HPDE6-E6E7 (cell line): ENCODE results near the gene B4GALNT3.

Source experiments
- DNase-seq: peaks from one replicate; pipeline ENCODE4 v3.0.0; 2011; ENCODE audit warnings: missing footprints; ENCODE audit errors: extremely low spot score

The B4GALNT3 gene

DNA sequence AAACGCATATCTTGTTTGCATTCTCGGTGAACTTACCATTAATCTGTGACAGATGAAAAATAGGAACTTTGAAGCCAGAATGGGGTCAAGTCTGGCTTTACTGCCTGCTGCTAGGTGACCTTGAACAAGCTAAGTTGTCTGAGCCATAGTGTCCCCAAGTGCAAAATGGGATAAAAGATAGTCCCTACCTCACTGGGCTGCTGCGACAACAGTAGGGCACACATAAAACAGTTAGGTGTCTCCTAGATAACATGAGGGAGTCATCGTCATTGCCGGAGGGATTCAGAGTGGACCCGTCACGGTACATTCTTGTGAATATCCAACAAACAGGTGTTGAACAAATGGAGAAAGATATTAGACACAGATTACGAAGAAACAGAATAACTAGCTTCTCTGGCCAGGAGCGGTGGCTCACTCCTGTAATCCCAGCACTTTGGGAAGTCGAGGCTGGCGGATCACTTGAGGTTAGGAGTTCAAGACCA is 132.3 kb downstream of the B4GALNT3 start:
- no peak for DNase-seq

GRCh38 chr12:593396-594270 is 133.9 kb downstream of the B4GALNT3 start:
- no peak for DNase-seq

DNA sequence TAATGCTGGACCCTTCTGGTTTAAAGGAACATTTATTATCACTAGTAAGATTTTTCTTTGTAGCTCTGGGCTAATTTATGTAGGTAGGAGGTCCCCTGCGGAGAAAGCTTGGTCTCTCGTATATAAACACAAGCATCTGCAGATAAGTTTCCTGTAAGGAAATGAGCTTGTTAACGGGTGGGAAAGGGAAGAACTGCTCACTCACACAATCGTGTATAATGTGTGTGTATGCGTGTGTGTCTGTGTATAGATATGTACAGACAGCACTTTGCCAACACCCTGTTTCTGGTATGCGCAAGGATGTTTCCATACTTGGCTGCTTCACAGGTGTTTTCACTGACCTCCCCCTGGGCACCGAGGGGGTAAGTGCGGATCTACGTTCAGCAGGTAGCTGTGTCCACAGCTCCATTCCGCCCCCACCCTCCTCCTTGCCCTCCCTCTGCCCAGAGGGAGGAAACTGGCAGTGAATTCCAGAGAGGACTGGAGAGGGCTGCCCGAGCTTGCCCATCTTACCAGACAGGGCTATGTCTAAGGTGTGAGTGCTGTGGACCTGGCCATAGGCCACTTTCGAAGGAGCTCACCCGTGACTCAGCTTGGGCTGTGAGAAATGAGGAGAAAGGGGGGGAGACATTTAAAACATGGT is 138.3 kb downstream of the B4GALNT3 start:
- peak; percentile 87 for DNase-seq

GRCh38 chr12:599756-600155 is 140.0 kb downstream of the B4GALNT3 start:
- no peak for DNase-seq

GRCh38 chr12:601976-602699 is 142.4 kb downstream of the B4GALNT3 start:
- no peak for DNase-seq

GRCh38 chr12:602700-603068 is 142.9 kb downstream of the B4GALNT3 start:
- no peak for DNase-seq

DNA sequence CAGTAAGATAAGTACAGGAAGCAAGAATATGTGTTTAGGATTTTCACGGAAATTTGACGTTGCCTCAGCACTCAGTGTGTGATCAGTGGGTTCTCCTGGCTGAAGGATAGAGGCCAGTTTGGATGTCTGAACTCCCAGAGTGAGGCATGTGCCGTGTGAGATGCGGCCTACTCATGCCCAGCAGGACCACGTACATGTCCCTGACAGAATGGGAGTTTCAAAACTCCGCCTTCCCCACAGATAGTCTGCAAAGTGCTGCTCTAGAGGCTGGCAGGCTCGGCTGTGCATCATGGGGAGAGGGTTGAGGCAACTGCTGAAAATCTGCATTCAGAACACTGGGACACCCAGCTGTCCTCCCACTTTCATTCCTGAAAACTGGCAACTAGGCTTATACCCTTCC is 145.2 kb downstream of the B4GALNT3 start:
- DNase-seq = no peak

DNA sequence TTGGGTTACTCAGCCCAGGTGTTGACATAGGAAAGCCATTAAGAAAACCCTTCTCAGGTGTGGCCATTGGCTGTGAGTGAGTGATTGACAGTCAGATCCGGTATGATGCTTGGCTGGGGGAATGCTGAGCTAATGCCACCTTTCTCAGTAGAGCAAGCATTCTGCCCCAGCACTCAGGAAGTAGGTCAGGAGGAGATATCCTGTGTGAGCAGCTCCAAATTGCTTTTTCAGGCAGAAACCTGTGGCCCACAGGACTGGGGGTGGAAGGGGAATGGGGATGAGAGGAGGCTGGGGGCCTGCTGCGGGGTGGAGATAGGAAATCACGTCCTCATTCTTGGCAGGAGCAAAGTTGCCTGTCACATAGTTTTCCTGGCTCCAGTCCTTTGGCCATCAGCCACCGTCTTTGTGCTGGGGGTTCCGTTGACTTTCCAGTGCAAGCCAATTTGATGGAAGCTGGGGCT is 147.8 kb downstream of the B4GALNT3 start:
- peak; percentile 87 for DNase-seq

DNA sequence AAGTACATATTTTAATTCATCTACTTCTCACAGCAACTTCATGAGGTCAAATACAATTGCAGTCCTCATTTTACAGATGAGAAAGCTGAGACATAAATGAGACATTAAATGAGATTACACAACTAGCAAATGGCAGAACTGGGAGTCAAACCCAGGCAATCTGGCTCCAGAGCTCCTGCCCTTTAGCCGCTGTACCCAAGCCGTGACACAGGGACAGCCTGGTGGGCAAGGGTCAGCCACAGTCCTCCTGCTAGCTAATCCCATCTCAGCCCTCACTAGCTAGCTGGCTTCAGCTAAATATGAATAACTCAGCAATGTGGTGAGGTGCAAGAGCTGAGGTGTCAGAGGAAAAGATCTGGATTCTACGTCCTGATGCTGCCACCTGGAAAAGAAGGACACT is 148.7 kb downstream of the B4GALNT3 start:
- DNase-seq = no peak

GRCh38 chr12:608921-609320 is 149.2 kb downstream of the B4GALNT3 start:
- no peak for DNase-seq

DNA sequence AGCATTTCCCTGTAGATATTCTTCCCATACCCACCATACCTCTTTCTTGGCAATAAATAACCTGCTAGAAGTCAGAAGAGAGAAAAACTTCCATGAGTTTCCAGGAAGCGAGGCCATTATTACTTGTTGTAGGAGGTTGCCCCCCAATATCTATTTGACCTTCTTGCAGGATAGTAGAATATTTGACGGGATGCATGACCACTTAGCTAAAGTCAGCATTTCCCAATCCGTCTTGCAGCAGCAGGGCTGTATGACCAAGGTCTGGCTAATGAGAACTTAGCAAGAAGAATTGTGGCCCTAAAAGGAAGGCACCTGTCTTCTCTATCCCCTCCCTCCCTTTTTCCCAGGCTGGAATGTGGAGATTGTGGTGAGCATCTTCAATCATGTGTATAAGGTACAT is 152.0 kb downstream of the B4GALNT3 start:
- DNase-seq = no peak

GRCh38 chr12:612293-612692 is 152.6 kb downstream of the B4GALNT3 start:
- no peak for DNase-seq

DNA sequence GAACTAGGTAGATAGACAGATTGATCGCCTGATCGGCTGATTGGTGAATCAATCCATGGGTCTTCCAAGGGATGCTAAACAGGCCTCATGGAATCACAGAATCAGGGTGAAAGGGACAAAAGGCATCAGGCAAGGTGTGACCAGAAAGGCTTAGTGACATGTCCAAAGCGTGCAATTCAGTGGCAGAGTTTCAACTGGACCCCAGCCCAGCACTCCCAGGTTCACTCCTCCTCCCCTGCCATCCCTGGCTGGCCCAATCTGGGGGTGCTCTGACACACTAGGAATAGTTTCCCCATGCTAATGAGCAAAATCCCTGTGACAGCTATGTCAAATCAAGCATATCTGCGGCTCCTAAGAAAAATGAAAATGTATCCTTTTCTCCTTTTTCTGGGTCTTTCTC is 153.1 kb downstream of the B4GALNT3 start:
- DNase-seq = no peak
